Keratinocyte (primary cell): ENCODE measurements around the gene GLUL. TPM values are rescaled to one million over a fixed set of nuclear protein-coding genes. Genes with fewer than 3 reads are reported as not detected.

Source experiments
- DNase-seq: peaks from one replicate; pipeline ENCODE4 v3.0.0-alpha.2; 2011; ENCODE audit warnings: low read depth, missing footprints, low spot score
- FAIRE-seq: peaks from 2 replicates; lab custom pipeline; 2011; peaks lifted over from hg19 to GRCh38; lab: Jason Lieb, UNC
- H2AFZ ChIP-seq: 2 replicates; pipeline ENCODE4 v1.6.0; 2012; ENCODE audit warnings: low read length, control low read depth, inconsistent platforms; ENCODE audit not compliant: control insufficient read depth
- H3K27ac ChIP-seq: 2 replicates; pipeline ENCODE4 v1.5.1; 2011; ENCODE audit warnings: low read length; ENCODE audit not compliant: control insufficient read depth, insufficient read depth
- H3K27me3 ChIP-seq: 3 replicates; pipeline ENCODE4 v1.6.0; 2011; ENCODE audit warnings: low read length; ENCODE audit not compliant: control insufficient read depth, insufficient read depth; ENCODE audit errors: extremely low read depth
- H3K36me3 ChIP-seq, 2 experiments: 2 replicates in 1 of 2; 3 replicates in 1 of 2; pipeline ENCODE4 v1.5.1; 2011; ENCODE audit warnings: low read length in 2 of 2, mild to moderate bottlenecking in 1 of 2; ENCODE audit not compliant: control insufficient read depth in 2 of 2, insufficient read depth in 2 of 2; ENCODE audit errors: extremely low read depth in 1 of 2
- H3K4me1 ChIP-seq: 3 replicates; pipeline ENCODE4 v1.5.1; 2011; ENCODE audit warnings: low read length; ENCODE audit not compliant: control insufficient read depth, insufficient read depth; ENCODE audit errors: extremely low read depth
- H3K4me2 ChIP-seq: 3 replicates; pipeline ENCODE4 v1.6.0; 2011; ENCODE audit warnings: low read depth, low read length; ENCODE audit not compliant: control insufficient read depth, insufficient read depth; ENCODE audit errors: extremely low read depth
- H3K4me3 ChIP-seq, 3 experiments: fragments of 200-600 bp in 1 of 3; sonication (generic) in 1 of 3; 2 replicates in 2 of 3; 3 replicates in 1 of 3; pipeline ENCODE4 v1.5.1; 2011 to 2016; ENCODE audit warnings: low read length in 3 of 3, mild to moderate bottlenecking in 3 of 3, control low read depth in 2 of 3, inconsistent platforms in 1 of 3, low read depth in 1 of 3, mixed read lengths in 1 of 3, mixed run types in 1 of 3, moderate library complexity in 1 of 3; ENCODE audit not compliant: control insufficient read depth in 2 of 3, insufficient read depth in 2 of 3; ENCODE audit errors: extremely low read depth in 1 of 3
- H3K79me2 ChIP-seq: 2 replicates; pipeline ENCODE4 v1.6.0; 2012; ENCODE audit warnings: low read length; ENCODE audit not compliant: control insufficient read depth, insufficient read depth
- H3K9ac ChIP-seq: 3 replicates; pipeline ENCODE4 v1.6.0; 2011; ENCODE audit warnings: low read length; ENCODE audit not compliant: control insufficient read depth, insufficient read depth; ENCODE audit errors: extremely low read depth
- H3K9me1 ChIP-seq: 3 replicates; pipeline ENCODE4 v1.6.0; 2011; ENCODE audit warnings: low read length; ENCODE audit not compliant: control insufficient read depth, insufficient read depth; ENCODE audit errors: extremely low read depth
- H3K9me3 ChIP-seq: 2 replicates; pipeline ENCODE4 v1.5.1; 2012; ENCODE audit warnings: low read depth, low read length; ENCODE audit not compliant: control insufficient read depth
- H4K20me1 ChIP-seq: 3 replicates; pipeline ENCODE4 v1.6.0; 2011; ENCODE audit warnings: low read length; ENCODE audit not compliant: control insufficient read depth, insufficient read depth; ENCODE audit errors: extremely low read depth
- CTCF ChIP-seq, 3 experiments: IDR thresholded peaks in 1 of 3; conservative IDR thresholded peaks in 1 of 3; optimal IDR thresholded peaks in 1 of 3; 2 replicates in 2 of 3; 3 replicates in 1 of 3; pipeline versions ENCODE3 to v1.5.1; 2011; ENCODE audit warnings: low read length in 3 of 3, mild to moderate bottlenecking in 3 of 3, moderate library complexity in 2 of 3, control low read depth in 1 of 3, inconsistent platforms in 1 of 3; ENCODE audit not compliant: insufficient read depth in 2 of 3; ENCODE audit errors: extremely low read depth in 1 of 3
- EZH2 ChIP-seq: IDR thresholded peaks from one replicate; pipeline ENCODE4 v1.6.1; 2012; ENCODE audit warnings: inconsistent platforms, mild to moderate bottlenecking, low read length, moderate library complexity
- dilution Hi-C: fragments of 300-500 bp; cut with MboI; formaldehyde crosslinking; loops from one replicate; pipeline ENCODE4 v1.7.0; 2020; ENCODE audit warnings: low sequenced_read_pairs; ENCODE audit not compliant: extremely low pct_ligation_motif_present
- polyA plus RNA-seq, 5 experiments: library from polyadenylated mRNA; depleted of rRNA in 3 of 5; stranded (reverse) in 3 of 5; stranded (forward) in 1 of 5; unstranded in 1 of 5; fragments of >200 nt; gene quantifications; 1 replicate in 1 of 5; 2 replicates in 3 of 5; 3 replicates in 1 of 5; pipeline versions ENCODE4 v1.2.1 to v1.2.3, GENCODE V29; 2011 to 2012; ENCODE audit warnings: missing spikeins in 2 of 5, low read depth in 1 of 5, low replicate concordance in 1 of 5

The GLUL gene
- polyA plus RNA-seq, 1 donor (not counting 4 experiments of a cell fraction or from before 2014, with no cell fraction given), result 593 TPM

DNA sequence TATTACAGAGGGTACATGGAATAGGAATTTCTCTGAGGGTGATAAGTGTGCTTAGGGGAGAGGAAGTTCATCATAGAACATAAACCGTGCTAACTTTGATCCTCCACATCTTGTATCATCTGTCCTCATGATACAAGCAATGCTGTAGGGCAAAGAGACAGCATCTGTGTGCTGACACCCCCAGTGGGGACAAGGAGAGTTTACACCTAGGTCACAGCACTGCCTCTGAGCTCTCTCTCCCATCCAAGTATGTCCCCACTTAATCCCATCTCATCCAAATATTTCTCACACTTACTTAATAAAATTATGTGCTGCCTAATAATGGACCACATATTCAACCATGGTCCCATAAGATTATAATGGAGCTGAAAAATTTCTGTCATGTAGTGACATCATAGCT lies 13.2 kb upstream of the GLUL start:
- H3K4me2 ChIP-seq, result no peak overlapping the region
- dilution Hi-C loops, result no loop called here
- H3K79me2 ChIP-seq, result no peaks in the 10 kb centered on the region
- FAIRE-seq (no peak), DNase-seq (no peak)
- H3K36me3 ChIP-seq, result no peaks in the 10 kb centered on the region
- no peaks in the 10 kb centered on the region for H3K27me3 ChIP-seq
- H3K9me1 ChIP-seq, result no peaks in the 10 kb centered on the region
- no peak overlapping the region for H3K9ac ChIP-seq
- TF ChIP-seq CTCF (optimal IDR thresholded peaks at IDR 0.05 in 1 of 3, IDR thresholded peaks at IDR 0.05 in 1 of 3, conservative IDR thresholded peaks at IDR 0.05 in 1 of 3; ENCODE audit: extremely low read depth in 1 of 3, insufficient read depth in 2 of 3, low read length in 3 of 3) (peak in 2 of 3 experiments; percentile 6 to 11), EZH2 (no peak)
- no peaks in the 10 kb centered on the region for H3K4me1 ChIP-seq
- no peak overlapping the region for H3K27ac ChIP-seq
- H4K20me1 ChIP-seq, result no peaks in the 10 kb centered on the region
- peaks cover 4% of the 10 kb centered on the region for H3K9me3 ChIP-seq
- no peak overlapping the region for H3K4me3 ChIP-seq
- H2AFZ ChIP-seq, result no peak overlapping the region

DNA sequence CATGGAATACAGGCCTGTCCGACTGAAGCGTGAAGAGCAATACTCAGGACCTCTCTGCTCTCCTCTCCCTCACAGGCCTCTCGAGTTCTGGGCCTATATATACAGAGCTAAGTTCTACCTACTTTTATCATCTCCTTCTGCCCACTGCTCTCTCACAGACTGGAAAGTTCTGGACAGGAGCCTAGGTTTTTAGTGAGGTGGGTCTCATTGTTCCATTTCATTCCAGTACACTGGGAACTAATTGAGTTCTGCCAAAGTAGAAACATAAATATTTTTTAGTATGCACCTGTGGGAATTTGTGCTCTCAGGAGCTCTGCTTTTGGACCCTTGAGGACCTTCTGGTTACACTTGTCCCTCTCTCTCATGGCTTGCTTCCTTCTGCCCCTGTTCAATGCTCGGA lies 9.0 kb upstream of the GLUL start, which contains the start of gene TEDDM1:
TEDDM1 (minus strand) TSS at position 101 of the 400 bp plus-strand sequence. CDS start 182 bp downstream, outside the sequence.
- no peaks in the 10 kb centered on the region for H4K20me1 ChIP-seq
- peaks cover 3% of the 10 kb centered on the region for H3K9me3 ChIP-seq
- no peak within 1 kb of the TSS for H3K4me2 ChIP-seq
- peaks cover 13% of the 10 kb centered on the region for H3K4me1 ChIP-seq
- no peaks in the 10 kb centered on the region for H3K9me1 ChIP-seq
- dilution Hi-C loops, result no loop called here
- TF ChIP-seq CTCF (optimal IDR thresholded peaks at IDR 0.05 in 1 of 3, IDR thresholded peaks at IDR 0.05 in 1 of 3, conservative IDR thresholded peaks at IDR 0.05 in 1 of 3; ENCODE audit: extremely low read depth in 1 of 3, insufficient read depth in 2 of 3, low read length in 3 of 3) (no peak), EZH2 (no peak)
- H3K27me3 ChIP-seq, result no peaks in the 10 kb centered on the region
- H3K27ac ChIP-seq, result no peak within 1 kb of the TSS
- DNase-seq (no peak), FAIRE-seq (no peak)
- no peak within 1 kb of the TSS for H3K4me3 ChIP-seq
- H3K9ac ChIP-seq, result no peak within 1 kb of the TSS
- H3K36me3 ChIP-seq, result no peaks in the 10 kb centered on the region
- no peaks in the 10 kb centered on the region for H3K79me2 ChIP-seq
- no peak within 1 kb of the TSS for H2AFZ ChIP-seq
